Breast epithelium (tissue), 4 donors: ENCODE measurements around the gene GLIS1. TPM values are rescaled to one million over a fixed set of nuclear protein-coding genes. Genes with fewer than 3 reads are reported as not detected.

ENCODE experiments used
- DNase-seq, 2 donors: peaks; one replicate each; pipeline ENCODE4 v3.0.0-alpha.2; 2019; ENCODE audit warnings: low spot score in 2 of 2
- H3K27ac ChIP-seq, 2 donors: fragments of 200-600 bp; sonication (generic) in 1 of 2; one replicate each; pipeline ENCODE4 v1.5.1; 2016 to 2019; ENCODE audit warnings: mild to moderate bottlenecking in 1 of 2
- H3K27me3 ChIP-seq, 2 donors: fragments of 200-600 bp; sonication (generic) in 1 of 2; one replicate each; pipeline versions ENCODE4 v1.5.1 to v1.6.0; 2017 to 2019; ENCODE audit warnings: control low read depth in 1 of 2, mild to moderate bottlenecking in 1 of 2
- H3K36me3 ChIP-seq: fragments of 200-600 bp; one replicate; pipeline ENCODE4 v1.5.1; 2019
- H3K4me1 ChIP-seq, 2 donors: fragments of 200-600 bp; sonication (generic); one replicate each; pipeline ENCODE4 v1.5.1; 2016 to 2019; ENCODE audit warnings: control low read depth in 1 of 2
- H3K4me3 ChIP-seq, 3 donors: fragments of 200-600 bp; sonication (generic); 1 replicate in 2 of 3; 2 replicates in 1 of 3; pipeline ENCODE4 v1.5.1; 2016 to 2019; ENCODE audit warnings: mild to moderate bottlenecking in 3 of 3, moderate library complexity in 2 of 3
- H3K9me3 ChIP-seq, 2 donors: fragments of 200-600 bp; sonication (generic) in 1 of 2; one replicate each; pipeline ENCODE4 v1.5.1; 2016 to 2019; ENCODE audit warnings: control low read depth in 1 of 2
- CTCF ChIP-seq, 3 donors: fragments of 450-650 bp; IDR thresholded peaks; one replicate each; pipeline ENCODE4 v1.5.1; 2016 to 2017; ENCODE audit warnings: antibody characterized with exemption in 3 of 3, mild to moderate bottlenecking in 3 of 3, moderate library complexity in 3 of 3
- POLR2A ChIP-seq: fragments of 450-650 bp; IDR thresholded peaks from one replicate; pipeline ENCODE4 v1.6.1; 2016; ENCODE audit warnings: antibody characterized with exemption, mild to moderate bottlenecking, moderate library complexity
- POLR2AphosphoS5 ChIP-seq, 3 donors: sonication (generic); formaldehyde crosslinking; IDR thresholded peaks; one replicate each; pipeline ENCODE4 v1.6.1; 2017; ENCODE audit warnings: antibody characterized with exemption in 3 of 3
- intact Hi-C: fragments of 100-400 bp; cut with DNase I; formaldehyde crosslinking; loops from one replicate; pipeline ENCODE4 v1.15.1; 2023; ENCODE audit warnings: low total_unique reads
- total RNA-seq, 3 donors: library from RNA; depleted of rRNA; stranded (reverse); fragments of >200 nt; gene quantifications; one replicate each; pipeline ENCODE4 v1.1.0, GENCODE V29; 2016

GLIS1 gene
- total RNA-seq, 3 donors from 2014 or later, result 0.16 to 2.0 (median 0.59) TPM

GRCh38 chr1:53550201-53550741, 188.7 kb downstream of the GLIS1 start:
- H3K9me3 ChIP-seq, result no peaks in the 10 kb centered on the region
- DNase-seq, result peak in 1 of 2 donors; percentile 40
- TF ChIP-seq POLR2A (no peak), POLR2AphosphoS5 (IDR thresholded peaks at IDR 0.05) (no peak), CTCF (IDR thresholded peaks at IDR 0.05) (no peak)
- no peak overlapping the region for H3K27ac ChIP-seq
- no peaks in the 10 kb centered on the region for H3K27me3 ChIP-seq
- no peak overlapping the region for H3K4me3 ChIP-seq
- intact Hi-C loops, result no loop called here
- no peaks in the 10 kb centered on the region for H3K36me3 ChIP-seq
- H3K4me1 ChIP-seq, result no peaks in the 10 kb centered on the region

GRCh38 chr1:53549781-53550180, 189.2 kb downstream of the GLIS1 start:
- no peak for TF ChIP-seq POLR2AphosphoS5 (IDR thresholded peaks at IDR 0.05)
- TF ChIP-seq CTCF (IDR thresholded peaks at IDR 0.05), result no peak
- no peak for TF ChIP-seq POLR2A
- Histone ChIP-seq H3K4me1 (no peaks in the 10 kb centered on the region), H3K27ac (no peak overlapping the region), H3K4me3 (no peak overlapping the region), H3K9me3 (no peaks in the 10 kb centered on the region), H3K36me3 (no peaks in the 10 kb centered on the region), H3K27me3 (no peaks in the 10 kb centered on the region)
- intact Hi-C loops, result no loop called here
- no peak for DNase-seq

GRCh38 chr1:53549287-53549686, 189.7 kb downstream of the GLIS1 start:
- no peaks in the 10 kb centered on the region for H3K27me3 ChIP-seq
- no peaks in the 10 kb centered on the region for H3K4me1 ChIP-seq
- no peaks in the 10 kb centered on the region for H3K9me3 ChIP-seq
- no peak overlapping the region for H3K27ac ChIP-seq
- TF ChIP-seq POLR2AphosphoS5 (IDR thresholded peaks at IDR 0.05) (no peak), CTCF (IDR thresholded peaks at IDR 0.05) (no peak), POLR2A (no peak)
- H3K4me3 ChIP-seq, result no peak overlapping the region
- H3K36me3 ChIP-seq, result no peaks in the 10 kb centered on the region
- DNase-seq, result no peak
- intact Hi-C loops, result no loop called here

GRCh38 chr1:53548031-53548491, 190.9 kb downstream of the GLIS1 start:
- H3K4me1 ChIP-seq, result no peaks in the 10 kb centered on the region
- DNase-seq, result peak in 1 of 2 donors; percentile 33
- no peak for TF ChIP-seq POLR2AphosphoS5 (IDR thresholded peaks at IDR 0.05)
- TF ChIP-seq POLR2A, result no peak
- no peak for TF ChIP-seq CTCF (IDR thresholded peaks at IDR 0.05)
- no peaks in the 10 kb centered on the region for H3K36me3 ChIP-seq
- intact Hi-C loops, result no loop called here
- no peak overlapping the region for H3K27ac ChIP-seq
- no peak overlapping the region for H3K4me3 ChIP-seq
- no peaks in the 10 kb centered on the region for H3K9me3 ChIP-seq
- H3K27me3 ChIP-seq, result no peaks in the 10 kb centered on the region

- H3K27me3 ChIP-seq, result no peaks in the 10 kb centered on the region
- no peaks in the 10 kb centered on the region for H3K36me3 ChIP-seq
- H3K4me3 ChIP-seq, result no peak overlapping the region
- no peak for TF ChIP-seq POLR2AphosphoS5 (IDR thresholded peaks at IDR 0.05)
- TF ChIP-seq POLR2A, result no peak
- TF ChIP-seq CTCF (IDR thresholded peaks at IDR 0.05), result no peak
- H3K27ac ChIP-seq, result no peak overlapping the region
- no peaks in the 10 kb centered on the region for H3K4me1 ChIP-seq
- H3K9me3 ChIP-seq, result no peaks in the 10 kb centered on the region
- DNase-seq, result peak in 1 of 2 donors; percentile 15
- intact Hi-C loops, result no loop called here
Measured at GRCh38 chr1:53547231-53547790, 191.7 kb downstream of the GLIS1 start.
